Bronchial epithelial cell (primary cell): ENCODE results near the gene AAK1. TPM values are rescaled to one million over a fixed set of nuclear protein-coding genes. Genes with fewer than 3 reads are reported as not detected.

Source experiments
- DNase-seq: peaks from one replicate; pipeline ENCODE4 v3.0.0-alpha.2; 2010; ENCODE audit warnings: low read depth
- FAIRE-seq: peaks from 2 replicates; lab custom pipeline; 2011; peaks lifted over from hg19 to GRCh38; lab: Jason Lieb, UNC
- H3K27me3 ChIP-seq: 2 replicates; pipeline ENCODE4 v1.5.1; 2011; ENCODE audit warnings: low read length; ENCODE audit not compliant: control insufficient read depth, insufficient read depth
- H3K36me3 ChIP-seq: 2 replicates; pipeline ENCODE4 v1.5.1; 2011; ENCODE audit warnings: low read length; ENCODE audit not compliant: control insufficient read depth, insufficient read depth
- H3K4me3 ChIP-seq: 2 replicates; pipeline ENCODE4 v1.5.1; 2011; ENCODE audit warnings: mild to moderate bottlenecking, low read depth, low read length, control low read depth
- CTCF ChIP-seq: IDR thresholded peaks from 2 replicates; pipeline ENCODE4 v1.5.1; 2011; ENCODE audit warnings: mild to moderate bottlenecking, moderate library complexity, low read length, control low read depth, inconsistent platforms; ENCODE audit not compliant: insufficient read depth, severe bottlenecking
- total RNA-seq: library from RNA; depleted of rRNA; stranded (reverse); fragments of >200 nt; gene quantifications from 2 replicates; pipeline ENCODE4 v1.2.1, GENCODE V29; 2014

The AAK1 gene
- total RNA-seq, 1 donor from 2014 or later, result 17.9 TPM

DNA sequence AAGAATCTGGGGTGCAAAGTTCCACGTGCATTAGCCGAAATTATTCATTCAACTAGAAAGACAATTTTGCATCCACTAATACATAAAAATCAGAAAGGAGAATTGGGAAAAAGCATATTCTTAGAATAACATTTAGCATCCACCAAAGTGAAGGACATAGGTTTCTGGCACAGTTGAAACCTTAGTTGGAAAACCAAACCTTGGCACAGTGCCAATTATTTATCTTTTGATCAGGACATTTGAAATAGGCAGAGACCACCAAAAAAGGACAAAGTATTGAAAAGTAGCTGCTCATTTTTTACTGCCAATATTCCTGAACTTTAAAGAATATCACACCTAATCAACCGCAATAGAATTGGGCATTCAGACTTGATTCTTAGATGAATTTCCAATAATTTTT lies 180.8 kb downstream of the AAK1 start:
- no peak for DNase-seq
- no peak for FAIRE-seq
- peaks cover 6% of the 10 kb centered on the region for H3K36me3 ChIP-seq

DNA sequence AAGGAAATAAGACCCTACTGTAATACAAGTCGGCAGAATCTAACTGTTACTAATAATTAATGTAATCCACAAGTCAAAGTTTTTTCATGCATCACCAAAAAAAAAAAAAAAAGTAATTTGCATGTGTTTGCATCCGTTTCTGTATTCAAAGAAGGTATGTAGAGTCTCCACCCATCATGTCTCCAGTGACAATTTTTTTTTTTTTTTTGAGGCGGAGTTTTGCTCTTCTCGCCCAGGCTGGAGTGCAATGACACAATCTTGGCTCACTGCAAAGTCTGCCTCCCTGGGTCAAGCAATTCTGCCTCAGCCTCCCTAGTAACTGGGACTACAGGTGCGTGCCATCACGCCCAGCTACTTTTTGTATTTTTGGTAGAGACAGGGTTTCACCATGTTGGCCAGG lies 182.1 kb downstream of the AAK1 start:
- FAIRE-seq (no peak), DNase-seq (no peak)
- no peak for TF ChIP-seq CTCF
- H3K27me3 ChIP-seq, result no peaks in the 10 kb centered on the region
- no peak overlapping the region for H3K4me3 ChIP-seq
- peaks cover 6% of the 10 kb centered on the region for H3K36me3 ChIP-seq

More for the DNA sequence above, 180.8 kb downstream of the AAK1 start:
- Histone ChIP-seq H3K27me3 (no peaks in the 10 kb centered on the region), H3K4me3 (no peak overlapping the region)
- no peak for TF ChIP-seq CTCF

GRCh38 chr2:69459936-69460335 lies 183.6 kb downstream of the AAK1 start:
- H3K4me3 ChIP-seq, result no peak overlapping the region
- H3K27me3 ChIP-seq, result no peaks in the 10 kb centered on the region
- FAIRE-seq (no peak), DNase-seq (no peak)
- no peaks in the 10 kb centered on the region for H3K36me3 ChIP-seq
- TF ChIP-seq CTCF, result no peak

DNA sequence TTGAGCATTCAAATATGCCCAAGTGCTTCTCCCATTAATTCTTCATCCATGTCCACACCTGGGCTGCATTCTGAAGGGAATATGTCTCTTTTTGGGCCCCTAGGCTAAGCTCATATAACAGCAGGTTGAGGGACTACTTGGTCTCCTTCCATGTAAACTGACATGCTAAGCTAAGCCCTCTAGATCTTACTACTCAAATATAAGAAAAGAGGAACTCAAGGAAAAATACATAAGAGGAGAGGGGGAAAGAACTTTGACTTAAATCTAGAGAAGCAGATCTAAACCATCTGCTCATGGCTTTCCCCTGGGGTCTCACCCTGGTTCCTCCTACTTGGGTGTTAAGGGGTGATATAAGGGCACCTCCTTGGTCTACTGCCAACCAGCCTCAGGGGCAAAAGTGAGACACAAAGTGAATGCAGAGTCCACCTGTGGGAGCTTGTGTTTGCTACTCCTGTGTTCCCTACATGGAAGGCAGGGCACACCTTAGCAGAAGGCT lies 186.5 kb downstream of the AAK1 start:
- TF ChIP-seq CTCF, result no peak
- Histone ChIP-seq H3K36me3 (no peaks in the 10 kb centered on the region), H3K27me3 (no peaks in the 10 kb centered on the region), H3K4me3 (no peak overlapping the region)
- FAIRE-seq (no peak), DNase-seq (no peak)

DNA sequence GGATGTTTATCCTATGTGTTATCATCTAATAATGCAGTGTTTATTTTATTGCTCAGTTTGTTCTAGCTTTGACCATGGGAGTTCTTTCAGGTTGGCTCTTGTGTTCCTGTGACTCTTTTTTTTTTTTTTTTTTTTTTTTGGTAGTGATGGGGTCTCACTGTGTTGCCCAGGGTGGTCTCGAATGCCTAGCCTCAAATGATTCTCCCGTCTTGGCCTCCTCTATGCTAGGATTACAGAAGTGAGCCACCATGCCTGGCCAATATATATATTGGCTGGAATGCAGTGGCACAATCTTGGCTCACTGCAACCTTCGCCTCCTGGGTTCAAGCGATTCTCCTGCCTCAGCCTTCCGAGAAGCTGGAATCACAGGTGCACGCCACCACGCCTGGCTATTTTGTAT lies 187.4 kb downstream of the AAK1 start:
- no peaks in the 10 kb centered on the region for H3K27me3 ChIP-seq
- H3K4me3 ChIP-seq, result no peak overlapping the region
- no peaks in the 10 kb centered on the region for H3K36me3 ChIP-seq
- no peak for TF ChIP-seq CTCF
- DNase-seq (no peak), FAIRE-seq (no peak)

DNA sequence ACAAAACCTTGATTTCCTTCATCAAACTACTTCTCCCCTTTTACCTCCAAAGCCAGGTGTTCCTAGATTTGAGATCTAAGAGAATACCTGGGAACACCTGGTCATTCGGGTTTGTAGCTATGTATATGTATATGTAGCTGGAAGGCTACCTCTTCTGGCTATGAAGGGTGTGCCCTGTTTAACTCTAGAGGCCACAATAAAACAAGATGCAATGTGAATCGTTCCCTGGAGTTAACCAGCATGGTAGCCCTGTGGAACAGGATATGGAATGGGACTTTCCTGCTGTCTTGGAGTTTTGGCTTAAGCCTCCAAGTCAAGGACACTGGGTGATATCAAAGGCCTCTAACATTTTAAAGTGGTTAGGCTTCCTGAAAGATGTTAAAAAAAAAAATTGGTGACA lies 188.6 kb downstream of the AAK1 start:
- no peaks in the 10 kb centered on the region for H3K36me3 ChIP-seq
- no peak for TF ChIP-seq CTCF
- no peaks in the 10 kb centered on the region for H3K27me3 ChIP-seq
- DNase-seq, result no peak
- no peak overlapping the region for H3K4me3 ChIP-seq
- no peak for FAIRE-seq
